PC-3 (cell line): Measurements from ENCODE around the gene ATP6V1E1.

Experiments
- EZH2 ChIP-seq: fragments of 300-600 bp; sonication (generic); IDR thresholded peaks from one replicate; pipeline ENCODE4 v1.6.1; 2017; ENCODE audit warnings: antibody characterized with exemption, mild to moderate bottlenecking, low read length; ENCODE audit not compliant: unreplicated experiment
- EZH2phosphoT487 ChIP-seq: fragments of 300-600 bp; sonication (generic); IDR thresholded peaks from 2 replicates; pipeline ENCODE4 v1.6.1; 2018; ENCODE audit warnings: mild to moderate bottlenecking, antibody characterized with exemption, low read length, borderline replicate concordance
- TF ChIP-seq, protein P1 (sequence below): fragments of 300-600 bp; sonication (generic); conservative IDR thresholded peaks from 2 replicates; pipeline ENCODE4 v1.5.1; 2017; ENCODE audit warnings: antibody characterized with exemption, low read depth, mild to moderate bottlenecking, low read length

DNA sequence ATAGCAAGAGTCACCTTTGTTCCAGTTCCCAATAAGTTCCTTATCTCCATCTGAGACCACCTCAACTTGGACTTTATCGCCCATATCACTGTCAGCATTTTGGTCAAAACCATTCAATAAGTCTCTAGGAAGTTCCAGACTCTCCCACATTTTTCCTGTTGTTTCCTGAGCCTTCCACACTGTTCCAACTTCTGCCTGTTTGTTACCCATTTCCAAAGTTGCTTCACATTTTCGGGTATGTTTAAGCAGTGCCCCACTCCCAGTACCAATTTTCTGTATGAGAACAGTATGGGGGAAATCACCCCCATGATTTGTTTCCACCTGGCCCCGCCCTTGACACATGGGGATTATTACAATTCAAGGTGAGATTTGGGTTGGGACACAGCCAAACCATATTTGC, 36.7 kb upstream of the ATP6V1E1 start:
- TF ChIP-seq, protein P1, sequence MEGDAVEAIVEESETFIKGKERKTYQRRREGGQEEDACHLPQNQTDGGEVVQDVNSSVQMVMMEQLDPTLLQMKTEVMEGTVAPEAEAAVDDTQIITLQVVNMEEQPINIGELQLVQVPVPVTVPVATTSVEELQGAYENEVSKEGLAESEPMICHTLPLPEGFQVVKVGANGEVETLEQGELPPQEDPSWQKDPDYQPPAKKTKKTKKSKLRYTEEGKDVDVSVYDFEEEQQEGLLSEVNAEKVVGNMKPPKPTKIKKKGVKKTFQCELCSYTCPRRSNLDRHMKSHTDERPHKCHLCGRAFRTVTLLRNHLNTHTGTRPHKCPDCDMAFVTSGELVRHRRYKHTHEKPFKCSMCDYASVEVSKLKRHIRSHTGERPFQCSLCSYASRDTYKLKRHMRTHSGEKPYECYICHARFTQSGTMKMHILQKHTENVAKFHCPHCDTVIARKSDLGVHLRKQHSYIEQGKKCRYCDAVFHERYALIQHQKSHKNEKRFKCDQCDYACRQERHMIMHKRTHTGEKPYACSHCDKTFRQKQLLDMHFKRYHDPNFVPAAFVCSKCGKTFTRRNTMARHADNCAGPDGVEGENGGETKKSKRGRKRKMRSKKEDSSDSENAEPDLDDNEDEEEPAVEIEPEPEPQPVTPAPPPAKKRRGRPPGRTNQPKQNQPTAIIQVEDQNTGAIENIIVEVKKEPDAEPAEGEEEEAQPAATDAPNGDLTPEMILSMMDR: no peak
- TF ChIP-seq EZH2phosphoT487 (no peak), EZH2 (no peak)
